Lung (tissue), 12 donors: ENCODE data around the gene ZNF618. TPM values are rescaled to one million over a fixed set of nuclear protein-coding genes. Genes with fewer than 3 reads are reported as not detected.

Experiments
- ATAC-seq: fragments of 200-7000 bp; cut with Tn5 transposase; one replicate; pipeline ENCODE4 v1.9.1; 2020; ENCODE audit warnings: moderate number of reproducible peaks; ENCODE audit not compliant: insufficient read depth, low FRiP score
- DNase-seq, 3 donors: peaks; one replicate each; pipeline ENCODE4 v3.0.0-alpha.2; 2013 to 2017
- H3K27ac ChIP-seq, 2 donors: one replicate each; pipeline ENCODE4 v1.5.1; 2013; ENCODE audit warnings: mild to moderate bottlenecking in 2 of 2, moderate library complexity in 2 of 2, control low read depth in 1 of 2, inconsistent platforms in 1 of 2, low read depth in 1 of 2, low read length in 1 of 2
- H3K27me3 ChIP-seq, 3 donors: one replicate each; pipeline ENCODE4 v1.5.1; 2013; ENCODE audit warnings: low read length in 2 of 3; ENCODE audit not compliant: control insufficient read depth in 3 of 3, insufficient read depth in 3 of 3
- H3K36me3 ChIP-seq, 4 donors: one replicate each; pipeline ENCODE4 v1.5.1; 2013; ENCODE audit warnings: low read length in 4 of 4, mild to moderate bottlenecking in 1 of 4, moderate library complexity in 1 of 4; ENCODE audit not compliant: control insufficient read depth in 4 of 4, insufficient read depth in 4 of 4
- H3K4me1 ChIP-seq, 5 donors: one replicate each; pipeline ENCODE4 v1.5.1; 2013; ENCODE audit warnings: low read length in 5 of 5, mild to moderate bottlenecking in 2 of 5, moderate library complexity in 1 of 5; ENCODE audit not compliant: control insufficient read depth in 5 of 5, insufficient read depth in 5 of 5
- H3K4me3 ChIP-seq: one replicate; pipeline ENCODE4 v1.5.1; 2013; ENCODE audit warnings: mild to moderate bottlenecking, control low read depth, moderate library complexity
- H3K9ac ChIP-seq, 2 donors: one replicate each; pipeline ENCODE4 v1.5.1; 2013; ENCODE audit warnings: low read length in 2 of 2, control low read depth in 1 of 2; ENCODE audit not compliant: insufficient read depth in 1 of 2
- H3K9me3 ChIP-seq, 4 donors: one replicate each; pipeline ENCODE4 v1.5.1; 2013; ENCODE audit warnings: low read length in 3 of 4, mild to moderate bottlenecking in 1 of 4, moderate library complexity in 1 of 4; ENCODE audit not compliant: control insufficient read depth in 4 of 4, insufficient read depth in 3 of 4
- CTCF ChIP-seq: IDR thresholded peaks from 2 replicates; pipeline ENCODE4 v1.5.1; 2012; ENCODE audit warnings: mild to moderate bottlenecking; ENCODE audit errors: control extremely low read depth, extremely low read depth
- WGBS, 2 donors: extraction: QIAGEN DNeasy Blood & Tissue Kit; methylation state at CpG; one replicate each; pipeline ENCODE4 v1.1.7; 2013; 5-methylcytosine and 5-hydroxymethylcytosine counted together
- polyA plus RNA-seq, 2 donors: library from polyadenylated mRNA; stranded (reverse); fragments of 200-250 nt; gene quantifications; one replicate each; pipeline ENCODE4 v1.2.1, GENCODE V29; 2013
- total RNA-seq, 2 donors: library from RNA; depleted of rRNA in 1 of 2; stranded (reverse); fragments of >200 nt in 1 of 2; gene quantifications; one replicate each; pipeline ENCODE4 v1.2.1, GENCODE V29; 2014 to 2021
- donor health status: control.
- donor health status: control.
- donor health status: Bipolar disorder and iron deficiency.
- donor health status: healthy.
- donor health status: DM: yes; HTN: yes; CAD: no.

Gene ZNF618
- total and polyA plus RNA-seq, 4 donors = 1.6 to 16.3 (median 6.0) TPM

GRCh38 chr9:113886933-113887332 is 10.8 kb downstream of the ZNF618 start:
- Histone ChIP-seq H3K4me1 (peaks cover 4 to 8% (median 6%) of the 10 kb centered on the region in 5 donors), H3K9ac (no peak overlapping the region), H3K4me3 (no peak overlapping the region), H3K27ac (peak overlapping the region in 1 of 2 donors; percentile 55), H3K27me3 (no peaks in the 10 kb centered on the region), H3K9me3 (peaks cover 0 to 4% (median 0%) of the 10 kb centered on the region in 4 donors), H3K36me3 (peaks cover 0 to 15% (median 6%) of the 10 kb centered on the region in 4 donors)
- 29 to 42% methylated on average over 2 of the region's 2 CpGs for WGBS, 2 donors
- no peak for TF ChIP-seq CTCF
- ATAC-seq (no peak), DNase-seq (no peak)

- no peak for TF ChIP-seq CTCF
- H3K9ac ChIP-seq = no peak overlapping the region
- DNase-seq = no peak
- H3K27ac ChIP-seq = no peak overlapping the region
- peaks cover 0 to 4% (median 0%) of the 10 kb centered on the region in 4 donors for H3K9me3 ChIP-seq
- H3K36me3 ChIP-seq = peaks cover 0 to 16% (median 6%) of the 10 kb centered on the region in 4 donors
- 73 to 76% methylated on average over 5 of the region's 5 CpGs for WGBS, 2 donors
- H3K27me3 ChIP-seq = no peaks in the 10 kb centered on the region
- H3K4me1 ChIP-seq = peaks cover under 1 to 6% (median 6%) of the 10 kb centered on the region in 5 donors
- no peak for ATAC-seq
- no peak overlapping the region for H3K4me3 ChIP-seq
These were observed 11.3 kb downstream of the ZNF618 start for GRCh38 chr9:113887436-113887835.

- Histone ChIP-seq H3K9me3 (peaks cover 0 to 4% (median 0%) of the 10 kb centered on the region in 4 donors), H3K9ac (no peak overlapping the region), H3K27me3 (no peaks in the 10 kb centered on the region), H3K4me1 (peaks cover 0 to 6% (median 4%) of the 10 kb centered on the region in 5 donors), H3K4me3 (no peak overlapping the region), H3K36me3 (peaks cover 0 to 16% (median 6%) of the 10 kb centered on the region in 4 donors), H3K27ac (no peak overlapping the region)
- no peak for DNase-seq
- TF ChIP-seq CTCF = no peak
- whole genome bisulfite sequencing, 2 donors = 88 to 91% methylated on average over 8 of the region's 8 CpGs
- ATAC-seq = no peak
These were observed 12.2 kb downstream of the ZNF618 start for GRCh38 chr9:113888336-113888735.

GRCh38 chr9:113888976-113889375 is 12.9 kb downstream of the ZNF618 start:
- DNase-seq (no peak), ATAC-seq (no peak)
- peaks cover 0 to 6% (median 4%) of the 10 kb centered on the region in 5 donors for H3K4me1 ChIP-seq
- H3K4me3 ChIP-seq = no peak overlapping the region
- H3K36me3 ChIP-seq = peaks cover 0 to 16% (median 6%) of the 10 kb centered on the region in 4 donors
- no peaks in the 10 kb centered on the region for H3K27me3 ChIP-seq
- WGBS, 2 donors = 92 to 97% methylated on average over 4 of the region's 4 CpGs
- no peak for TF ChIP-seq CTCF
- no peak overlapping the region for H3K9ac ChIP-seq
- H3K27ac ChIP-seq = no peak overlapping the region
- H3K9me3 ChIP-seq = peaks cover 0 to 4% (median 0%) of the 10 kb centered on the region in 4 donors
